Glomerular visceral epithelial cell (primary cell): ENCODE measurements around the gene BSND.

Experiments used
- DNase-seq: peaks from one replicate; pipeline ENCODE4 v3.0.0-alpha.2; 2016; ENCODE audit errors: extremely low spot score

Gene BSND

DNA sequence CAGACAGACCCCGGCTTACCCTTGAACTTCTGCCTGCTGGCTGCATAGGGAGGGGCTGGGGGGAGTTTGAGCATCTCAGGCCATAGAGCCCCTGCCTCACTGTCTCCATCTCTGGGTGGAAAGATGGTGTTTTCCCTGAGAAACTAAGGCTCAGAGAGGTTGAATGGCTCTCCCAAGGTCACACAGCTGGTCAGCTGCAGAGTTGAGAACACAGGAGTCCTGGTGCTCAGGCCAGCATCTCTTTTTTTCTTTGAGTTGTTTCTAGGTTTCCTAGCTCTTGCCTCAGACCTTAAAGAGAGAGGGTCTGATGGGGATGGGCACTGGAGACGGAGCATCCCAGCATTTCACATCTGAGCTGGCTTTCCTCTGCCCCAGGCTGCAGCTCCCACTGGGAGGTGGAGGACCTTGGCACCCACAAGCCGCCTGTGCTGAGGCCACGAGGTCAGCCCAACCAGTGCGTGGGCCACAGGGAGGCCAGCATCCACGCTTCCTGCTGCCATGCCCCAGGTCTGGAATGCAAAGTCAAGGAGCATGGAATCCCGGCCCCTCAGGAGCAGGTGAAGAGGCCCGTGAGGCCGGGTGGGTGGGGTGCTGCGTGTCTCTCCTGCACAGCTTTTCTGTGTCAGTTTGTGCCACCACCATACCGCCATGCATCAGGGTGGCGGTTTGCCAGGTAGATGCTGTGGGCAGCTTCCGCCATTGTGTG, 62.4 kb downstream of the BSND start:
- DNase-seq: no peak
